Measurements from ENCODE around the gene PUS10.

DNA sequence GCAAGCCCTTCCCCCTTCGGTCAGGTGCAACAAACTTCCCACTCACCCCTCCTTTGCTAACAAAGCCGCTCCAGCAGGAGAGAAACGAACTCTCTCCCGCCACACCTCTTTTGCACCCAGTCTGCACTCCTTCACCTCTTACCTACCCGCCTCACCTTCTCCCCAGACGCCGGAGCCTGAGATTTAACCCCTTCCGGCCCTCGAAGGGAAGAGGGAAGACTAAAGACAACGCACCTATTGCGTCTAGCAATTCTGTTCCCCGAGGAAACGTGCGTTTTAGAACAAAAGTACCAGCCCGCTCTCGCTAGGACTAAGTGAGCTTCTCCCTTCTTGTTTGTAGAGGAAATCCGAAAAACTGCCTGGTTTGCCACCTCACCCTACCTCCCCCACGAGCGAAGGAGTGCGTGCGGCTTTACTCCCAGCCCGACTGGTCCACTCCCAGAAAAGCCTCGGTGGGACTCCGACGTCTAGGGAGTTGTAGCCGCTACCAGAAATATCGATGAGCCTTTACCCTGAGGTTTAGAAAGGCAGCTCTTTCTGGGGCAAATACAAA is 976 bp downstream of the PUS10 start:
- no peak for TF ChIP-seq CTCF (IDR thresholded peaks at IDR 0.05)
- no peak for TF ChIP-seq POLR2A (IDR thresholded peaks at IDR 0.05)
